ENCODE results near the gene SGMS2.

DNA sequence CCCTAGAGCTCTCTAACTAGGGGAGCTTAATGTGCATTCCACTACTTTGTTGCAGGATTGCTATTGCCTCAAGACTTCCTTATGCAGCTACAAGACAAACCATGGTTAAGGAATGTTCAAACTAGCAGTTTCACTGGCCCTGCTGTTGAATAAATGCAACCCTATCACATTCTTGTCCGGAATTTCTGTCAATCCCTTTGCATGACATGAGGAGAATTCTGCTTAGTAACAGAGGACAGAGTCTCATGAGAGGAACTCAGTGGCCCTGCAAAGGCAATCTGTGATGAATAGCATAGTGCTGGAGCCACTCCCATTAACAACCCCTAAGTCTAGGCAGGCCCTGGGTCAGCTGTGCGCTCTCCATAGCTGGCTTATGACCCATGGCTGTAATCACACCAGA, 30.7 kb upstream of the SGMS2 start:
- TF ChIP-seq, protein P1, sequence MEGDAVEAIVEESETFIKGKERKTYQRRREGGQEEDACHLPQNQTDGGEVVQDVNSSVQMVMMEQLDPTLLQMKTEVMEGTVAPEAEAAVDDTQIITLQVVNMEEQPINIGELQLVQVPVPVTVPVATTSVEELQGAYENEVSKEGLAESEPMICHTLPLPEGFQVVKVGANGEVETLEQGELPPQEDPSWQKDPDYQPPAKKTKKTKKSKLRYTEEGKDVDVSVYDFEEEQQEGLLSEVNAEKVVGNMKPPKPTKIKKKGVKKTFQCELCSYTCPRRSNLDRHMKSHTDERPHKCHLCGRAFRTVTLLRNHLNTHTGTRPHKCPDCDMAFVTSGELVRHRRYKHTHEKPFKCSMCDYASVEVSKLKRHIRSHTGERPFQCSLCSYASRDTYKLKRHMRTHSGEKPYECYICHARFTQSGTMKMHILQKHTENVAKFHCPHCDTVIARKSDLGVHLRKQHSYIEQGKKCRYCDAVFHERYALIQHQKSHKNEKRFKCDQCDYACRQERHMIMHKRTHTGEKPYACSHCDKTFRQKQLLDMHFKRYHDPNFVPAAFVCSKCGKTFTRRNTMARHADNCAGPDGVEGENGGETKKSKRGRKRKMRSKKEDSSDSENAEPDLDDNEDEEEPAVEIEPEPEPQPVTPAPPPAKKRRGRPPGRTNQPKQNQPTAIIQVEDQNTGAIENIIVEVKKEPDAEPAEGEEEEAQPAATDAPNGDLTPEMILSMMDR (IDR thresholded peaks at IDR 0.05; ENCODE audit: low read length) = no peak
- TF ChIP-seq EZH2 (optimal IDR thresholded peaks at IDR 0.05; ENCODE audit: low read depth, low read length) (no peak), EZH2phosphoT487 (IDR thresholded peaks at IDR 0.05; ENCODE audit: low read length) (no peak)
